HepG2 (cell line): Measurements from ENCODE around the gene PPM1G. TPM values are rescaled to one million over a fixed set of nuclear protein-coding genes. Genes with fewer than 3 reads are reported as not detected.

Experiments
- MBNL3 ChIP-seq: fragments of 250-450 bp; sonication (Bioruptor Pico); conservative IDR thresholded peaks from 2 replicates; pipeline ENCODE4 v1.8.0; 2022; ENCODE audit warnings: mild to moderate bottlenecking, inconsistent platforms
- PPARG ChIP-seq: conservative IDR thresholded peaks from 2 replicates; pipeline ENCODE4 v1.6.1; 2016; ENCODE audit warnings: missing biosample characterization, missing genetic modification reagents
- RFX1 ChIP-seq: fragments of 450-650 bp; IDR thresholded peaks from 2 replicates; pipeline ENCODE4 v1.6.1; 2017
- SP1 ChIP-seq, 2 experiments: fragments of 450-650 bp in 1 of 2; sonication (generic) in 1 of 2; formaldehyde crosslinking in 1 of 2; IDR thresholded peaks; 2 replicates each; pipeline versions ENCODE4 v1.4.0 to v1.6.1; 2016 to 2020; ENCODE audit warnings: missing genetic modification reagents in 1 of 2
- SYNCRIP ChIP-seq: fragments of 200-400 bp; formaldehyde crosslinking; IDR thresholded peaks from 2 replicates; pipeline ENCODE4 v1.6.1; 2018; ENCODE audit warnings: mild to moderate bottlenecking, low read depth, low read length; ENCODE audit not compliant: insufficient read depth
- ZMYM3 ChIP-seq: sonication (generic); formaldehyde crosslinking; IDR thresholded peaks from 2 replicates; pipeline ENCODE4 v1.5.1; 2020; ENCODE audit warnings: mild to moderate bottlenecking, missing genetic modification reagents
- ZNF10 ChIP-seq: sonication (generic); formaldehyde crosslinking; IDR thresholded peaks from 2 replicates; pipeline ENCODE4 v1.4.0; 2020; ENCODE audit warnings: mild to moderate bottlenecking, low read depth, missing genetic modification reagents, borderline replicate concordance
- ZNF530 ChIP-seq: sonication (generic); formaldehyde crosslinking; IDR thresholded peaks from 2 replicates; pipeline ENCODE4 v1.5.0; 2020; ENCODE audit warnings: low read depth, mild to moderate bottlenecking, missing genetic modification reagents
- ZNF720 ChIP-seq: sonication (generic); formaldehyde crosslinking; IDR thresholded peaks from 2 replicates; pipeline ENCODE4 v1.4.0; 2020; ENCODE audit warnings: missing genetic modification reagents
- polyA plus RNA-seq, 8 experiments: library from polyadenylated mRNA; depleted of rRNA in 3 of 8; stranded (reverse) in 7 of 8; unstranded in 1 of 8; fragments of >200 nt; fragmentation: Illumina TruSeq in 4 of 8; extraction: Trizol in 4 of 8; gene quantifications; 2 replicates each; pipeline versions ENCODE4 v1.2.1 to v1.2.3, GENCODE V29; 2011 to 2016; ENCODE audit warnings: low read depth in 4 of 8, missing spikeins in 1 of 8, mixed read lengths in 1 of 8; ENCODE audit not compliant: insufficient read depth in 1 of 8
- total RNA-seq, 5 experiments: library from RNA; depleted of rRNA; stranded (reverse); fragments of >200 nt; fragmentation: Illumina TruSeq; extraction: Trizol; gene quantifications; 2 replicates each; pipeline ENCODE4 v1.2.3, GENCODE V29; 2016; ENCODE audit warnings: low read depth in 1 of 5
- TF ChIP-seq, protein P1 (sequence below): sonication (generic); formaldehyde crosslinking; IDR thresholded peaks from 2 replicates; pipeline ENCODE4 v1.8.0; 2022; ENCODE audit warnings: mild to moderate bottlenecking, missing genetic modification reagents, borderline replicate concordance
- TF ChIP-seq, protein P2 (sequence below): IDR thresholded peaks from 2 replicates; pipeline ENCODE4 v1.6.1; 2016; ENCODE audit warnings: low read depth, missing genetic modification reagents, missing compliant biosample characterization
- TF ChIP-seq, protein P3 (sequence below): sonication (generic); formaldehyde crosslinking; IDR thresholded peaks from 2 replicates; pipeline ENCODE4 v1.4.0; 2020; ENCODE audit warnings: missing genetic modification reagents, low read depth, mild to moderate bottlenecking, borderline replicate concordance
- TF ChIP-seq, protein P4 (sequence below): sonication (generic); formaldehyde crosslinking; IDR thresholded peaks from 2 replicates; pipeline ENCODE4 v1.5.1; 2020; ENCODE audit warnings: mild to moderate bottlenecking, missing genetic modification reagents, moderate library complexity

PPM1G gene
- total and polyA plus RNA-seq, 2 of the 13 experiments (the other 11 are each of a cell fraction or from before 2014, with no cell fraction given) = 58.2 to 213 TPM

DNA sequence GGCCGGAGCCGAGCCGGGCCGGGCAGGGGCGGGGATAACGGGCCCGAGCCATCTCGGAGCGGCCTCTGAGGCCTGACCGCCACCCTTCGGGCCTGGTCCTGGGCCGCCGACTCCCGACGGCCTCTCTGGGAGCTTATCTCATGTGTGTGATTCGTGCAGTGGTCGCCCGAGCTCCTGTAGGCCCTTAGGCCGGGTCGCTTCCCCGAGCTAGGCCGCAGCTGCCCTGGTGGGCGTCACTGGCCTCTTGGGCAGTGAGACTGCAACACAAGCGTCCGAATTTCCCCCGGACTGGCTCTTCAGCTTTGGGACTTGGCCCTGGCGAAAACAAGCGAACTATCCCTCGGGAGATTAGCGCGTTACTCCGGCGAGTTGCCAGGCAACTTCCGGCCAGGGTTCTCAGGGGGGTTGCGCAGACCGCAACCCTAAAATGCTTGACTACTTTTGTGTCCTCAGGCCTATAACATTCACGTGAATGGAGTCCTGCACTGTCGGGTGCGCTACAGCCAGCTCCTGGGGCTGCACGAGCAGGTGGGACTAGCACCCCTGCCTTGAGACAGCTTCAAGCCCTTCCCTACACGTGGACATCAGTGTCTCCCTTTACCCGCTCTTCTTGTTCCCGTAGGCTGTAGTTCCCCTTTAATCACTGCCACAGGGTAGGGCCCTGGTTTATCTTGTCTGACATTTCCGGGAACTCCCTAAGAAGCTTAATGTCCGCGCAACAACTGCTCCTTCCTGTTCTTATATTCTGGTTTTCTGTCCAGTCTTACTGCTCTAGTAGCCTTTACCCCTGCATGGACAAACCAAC, 38.4 kb downstream of the PPM1G start (continued):
- TF ChIP-seq, protein P1, sequence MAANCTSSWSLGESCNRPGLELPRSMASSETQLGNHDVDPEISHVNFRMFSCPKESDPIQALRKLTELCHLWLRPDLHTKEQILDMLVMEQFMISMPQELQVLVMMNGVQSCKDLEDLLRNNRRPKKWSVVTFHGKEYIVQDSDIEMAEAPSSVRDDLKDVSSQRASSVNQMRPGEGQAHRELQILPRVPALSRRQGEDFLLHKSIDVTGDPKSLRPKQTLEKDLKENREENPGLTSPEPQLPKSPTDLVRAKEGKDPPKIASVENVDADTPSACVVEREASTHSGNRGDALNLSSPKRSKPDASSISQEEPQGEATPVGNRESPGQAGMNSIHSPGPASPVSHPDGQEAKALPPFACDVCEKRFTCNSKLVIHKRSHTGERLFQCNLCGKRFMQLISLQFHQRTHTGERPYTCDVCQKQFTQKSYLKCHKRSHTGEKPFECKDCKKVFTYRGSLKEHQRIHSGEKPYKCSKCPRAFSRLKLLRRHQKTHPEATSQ (CRISPR knock-in tag) = no peak
- TF ChIP-seq, protein P2, sequence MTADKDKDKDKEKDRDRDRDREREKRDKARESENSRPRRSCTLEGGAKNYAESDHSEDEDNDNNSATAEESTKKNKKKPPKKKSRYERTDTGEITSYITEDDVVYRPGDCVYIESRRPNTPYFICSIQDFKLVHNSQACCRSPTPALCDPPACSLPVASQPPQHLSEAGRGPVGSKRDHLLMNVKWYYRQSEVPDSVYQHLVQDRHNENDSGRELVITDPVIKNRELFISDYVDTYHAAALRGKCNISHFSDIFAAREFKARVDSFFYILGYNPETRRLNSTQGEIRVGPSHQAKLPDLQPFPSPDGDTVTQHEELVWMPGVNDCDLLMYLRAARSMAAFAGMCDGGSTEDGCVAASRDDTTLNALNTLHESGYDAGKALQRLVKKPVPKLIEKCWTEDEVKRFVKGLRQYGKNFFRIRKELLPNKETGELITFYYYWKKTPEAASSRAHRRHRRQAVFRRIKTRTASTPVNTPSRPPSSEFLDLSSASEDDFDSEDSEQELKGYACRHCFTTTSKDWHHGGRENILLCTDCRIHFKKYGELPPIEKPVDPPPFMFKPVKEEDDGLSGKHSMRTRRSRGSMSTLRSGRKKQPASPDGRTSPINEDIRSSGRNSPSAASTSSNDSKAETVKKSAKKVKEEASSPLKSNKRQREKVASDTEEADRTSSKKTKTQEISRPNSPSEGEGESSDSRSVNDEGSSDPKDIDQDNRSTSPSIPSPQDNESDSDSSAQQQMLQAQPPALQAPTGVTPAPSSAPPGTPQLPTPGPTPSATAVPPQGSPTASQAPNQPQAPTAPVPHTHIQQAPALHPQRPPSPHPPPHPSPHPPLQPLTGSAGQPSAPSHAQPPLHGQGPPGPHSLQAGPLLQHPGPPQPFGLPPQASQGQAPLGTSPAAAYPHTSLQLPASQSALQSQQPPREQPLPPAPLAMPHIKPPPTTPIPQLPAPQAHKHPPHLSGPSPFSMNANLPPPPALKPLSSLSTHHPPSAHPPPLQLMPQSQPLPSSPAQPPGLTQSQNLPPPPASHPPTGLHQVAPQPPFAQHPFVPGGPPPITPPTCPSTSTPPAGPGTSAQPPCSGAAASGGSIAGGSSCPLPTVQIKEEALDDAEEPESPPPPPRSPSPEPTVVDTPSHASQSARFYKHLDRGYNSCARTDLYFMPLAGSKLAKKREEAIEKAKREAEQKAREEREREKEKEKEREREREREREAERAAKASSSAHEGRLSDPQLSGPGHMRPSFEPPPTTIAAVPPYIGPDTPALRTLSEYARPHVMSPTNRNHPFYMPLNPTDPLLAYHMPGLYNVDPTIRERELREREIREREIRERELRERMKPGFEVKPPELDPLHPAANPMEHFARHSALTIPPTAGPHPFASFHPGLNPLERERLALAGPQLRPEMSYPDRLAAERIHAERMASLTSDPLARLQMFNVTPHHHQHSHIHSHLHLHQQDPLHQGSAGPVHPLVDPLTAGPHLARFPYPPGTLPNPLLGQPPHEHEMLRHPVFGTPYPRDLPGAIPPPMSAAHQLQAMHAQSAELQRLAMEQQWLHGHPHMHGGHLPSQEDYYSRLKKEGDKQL (CRISPR knock-in tag) = no peak; the same call in 1 of the 2 replicates
- TF ChIP-seq, protein P3, sequence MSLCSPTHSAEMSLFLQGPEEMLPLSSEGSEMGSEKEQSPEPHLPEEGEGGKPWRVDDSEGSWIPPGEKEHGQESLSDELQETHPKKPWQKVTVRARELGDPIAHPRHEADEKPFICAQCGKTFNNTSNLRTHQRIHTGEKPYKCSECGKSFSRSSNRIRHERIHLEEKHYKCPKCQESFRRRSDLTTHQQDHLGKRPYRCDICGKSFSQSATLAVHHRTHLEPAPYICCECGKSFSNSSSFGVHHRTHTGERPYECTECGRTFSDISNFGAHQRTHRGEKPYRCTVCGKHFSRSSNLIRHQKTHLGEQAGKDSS = no peak
- TF ChIP-seq ZNF10 (CRISPR knock-in tag) = no peak
- no peak for TF ChIP-seq ZNF530 (CRISPR knock-in tag)
- TF ChIP-seq SP1 (IDR thresholded peaks at IDR 0.05) = no peak
- TF ChIP-seq SP1 (CRISPR knock-in tag; IDR thresholded peaks at IDR 0.05) = no peak
- TF ChIP-seq PPARG = no peak
- no peak for TF ChIP-seq ZNF720 (CRISPR knock-in tag)
- peak; percentile 18; the same call in 1 of the 2 replicates for TF ChIP-seq RFX1
- TF ChIP-seq ZMYM3 (CRISPR knock-in tag) = no peak
- TF ChIP-seq SYNCRIP = no peak
- TF ChIP-seq MBNL3 (CRISPR knock-in tag) = no peak
- TF ChIP-seq, protein P4, sequence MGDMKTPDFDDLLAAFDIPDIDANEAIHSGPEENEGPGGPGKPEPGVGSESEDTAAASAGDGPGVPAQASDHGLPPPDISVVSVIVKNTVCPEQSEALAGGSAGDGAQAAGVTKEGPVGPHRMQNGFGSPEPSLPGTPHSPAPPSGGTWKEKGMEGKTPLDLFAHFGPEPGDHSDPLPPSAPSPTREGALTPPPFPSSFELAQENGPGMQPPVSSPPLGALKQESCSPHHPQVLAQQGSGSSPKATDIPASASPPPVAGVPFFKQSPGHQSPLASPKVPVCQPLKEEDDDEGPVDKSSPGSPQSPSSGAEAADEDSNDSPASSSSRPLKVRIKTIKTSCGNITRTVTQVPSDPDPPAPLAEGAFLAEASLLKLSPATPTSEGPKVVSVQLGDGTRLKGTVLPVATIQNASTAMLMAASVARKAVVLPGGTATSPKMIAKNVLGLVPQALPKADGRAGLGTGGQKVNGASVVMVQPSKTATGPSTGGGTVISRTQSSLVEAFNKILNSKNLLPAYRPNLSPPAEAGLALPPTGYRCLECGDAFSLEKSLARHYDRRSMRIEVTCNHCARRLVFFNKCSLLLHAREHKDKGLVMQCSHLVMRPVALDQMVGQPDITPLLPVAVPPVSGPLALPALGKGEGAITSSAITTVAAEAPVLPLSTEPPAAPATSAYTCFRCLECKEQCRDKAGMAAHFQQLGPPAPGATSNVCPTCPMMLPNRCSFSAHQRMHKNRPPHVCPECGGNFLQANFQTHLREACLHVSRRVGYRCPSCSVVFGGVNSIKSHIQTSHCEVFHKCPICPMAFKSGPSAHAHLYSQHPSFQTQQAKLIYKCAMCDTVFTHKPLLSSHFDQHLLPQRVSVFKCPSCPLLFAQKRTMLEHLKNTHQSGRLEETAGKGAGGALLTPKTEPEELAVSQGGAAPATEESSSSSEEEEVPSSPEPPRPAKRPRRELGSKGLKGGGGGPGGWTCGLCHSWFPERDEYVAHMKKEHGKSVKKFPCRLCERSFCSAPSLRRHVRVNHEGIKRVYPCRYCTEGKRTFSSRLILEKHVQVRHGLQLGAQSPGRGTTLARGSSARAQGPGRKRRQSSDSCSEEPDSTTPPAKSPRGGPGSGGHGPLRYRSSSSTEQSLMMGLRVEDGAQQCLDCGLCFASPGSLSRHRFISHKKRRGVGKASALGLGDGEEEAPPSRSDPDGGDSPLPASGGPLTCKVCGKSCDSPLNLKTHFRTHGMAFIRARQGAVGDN (CRISPR knock-in tag) = peak; percentile 64
